Fibroblast of the aortic adventitia (primary cell): ENCODE measurements around the gene NKD1. TPM values are rescaled to one million over a fixed set of nuclear protein-coding genes. Genes with fewer than 3 reads are reported as not detected.

Experiments
- DNase-seq: peaks from one replicate; pipeline ENCODE4 v3.0.0-alpha.2; 2010; ENCODE audit warnings: low read depth
- H3K4me3 ChIP-seq: 2 replicates; pipeline ENCODE4 v1.5.1; 2011; ENCODE audit warnings: low read depth, mild to moderate bottlenecking, control low read depth, low read length, moderate library complexity
- total RNA-seq: library from RNA; depleted of rRNA; stranded (reverse); fragments of >200 nt; gene quantifications from 2 replicates; pipeline ENCODE4 v1.2.3, GENCODE V29; 2012; ENCODE audit warnings: low replicate concordance
- TF ChIP-seq, protein P1 (sequence below): IDR thresholded peaks from 2 replicates; pipeline ENCODE4 v1.5.1; 2011; ENCODE audit warnings: mild to moderate bottlenecking, low read length, control low read depth, inconsistent platforms; ENCODE audit not compliant: insufficient read depth

Gene NKD1
- total RNA-seq, 1 donor: 0.09 TPM

DNA sequence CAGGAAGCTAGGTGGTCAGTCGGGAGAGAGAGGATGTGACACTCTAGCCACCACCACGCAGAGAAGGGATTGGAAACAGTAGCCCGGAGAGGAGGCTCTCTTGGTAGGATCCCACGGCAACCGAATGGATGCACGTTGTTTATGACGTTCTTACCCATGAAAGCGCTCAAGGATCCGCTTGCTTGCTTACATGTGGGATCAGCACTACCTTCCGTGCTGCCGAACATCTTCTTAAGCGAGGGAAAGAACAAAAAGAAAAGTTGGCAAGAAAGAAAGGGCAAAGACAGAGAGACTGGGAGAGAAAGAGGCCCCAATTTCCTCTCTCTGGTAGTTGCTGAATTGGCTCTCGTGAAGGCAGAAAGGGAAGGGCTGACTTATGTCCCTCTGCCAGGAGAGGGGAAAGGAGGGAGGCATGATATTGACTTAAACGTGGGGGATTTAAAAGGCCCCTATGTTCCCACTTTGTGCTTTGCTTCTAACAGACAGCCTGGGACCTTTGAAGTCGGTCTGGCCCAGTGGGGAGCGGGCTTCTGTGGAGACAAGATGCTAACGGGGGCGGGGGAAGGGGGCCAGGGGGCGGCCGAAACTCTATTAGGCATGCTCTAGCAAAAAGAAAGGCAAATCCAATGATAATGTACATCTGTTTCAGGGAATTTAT lies 97.5 kb downstream of the NKD1 start:
- no peak for DNase-seq
- no peak overlapping the region for H3K4me3 ChIP-seq
- TF ChIP-seq, protein P1, sequence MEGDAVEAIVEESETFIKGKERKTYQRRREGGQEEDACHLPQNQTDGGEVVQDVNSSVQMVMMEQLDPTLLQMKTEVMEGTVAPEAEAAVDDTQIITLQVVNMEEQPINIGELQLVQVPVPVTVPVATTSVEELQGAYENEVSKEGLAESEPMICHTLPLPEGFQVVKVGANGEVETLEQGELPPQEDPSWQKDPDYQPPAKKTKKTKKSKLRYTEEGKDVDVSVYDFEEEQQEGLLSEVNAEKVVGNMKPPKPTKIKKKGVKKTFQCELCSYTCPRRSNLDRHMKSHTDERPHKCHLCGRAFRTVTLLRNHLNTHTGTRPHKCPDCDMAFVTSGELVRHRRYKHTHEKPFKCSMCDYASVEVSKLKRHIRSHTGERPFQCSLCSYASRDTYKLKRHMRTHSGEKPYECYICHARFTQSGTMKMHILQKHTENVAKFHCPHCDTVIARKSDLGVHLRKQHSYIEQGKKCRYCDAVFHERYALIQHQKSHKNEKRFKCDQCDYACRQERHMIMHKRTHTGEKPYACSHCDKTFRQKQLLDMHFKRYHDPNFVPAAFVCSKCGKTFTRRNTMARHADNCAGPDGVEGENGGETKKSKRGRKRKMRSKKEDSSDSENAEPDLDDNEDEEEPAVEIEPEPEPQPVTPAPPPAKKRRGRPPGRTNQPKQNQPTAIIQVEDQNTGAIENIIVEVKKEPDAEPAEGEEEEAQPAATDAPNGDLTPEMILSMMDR: no peak

DNA sequence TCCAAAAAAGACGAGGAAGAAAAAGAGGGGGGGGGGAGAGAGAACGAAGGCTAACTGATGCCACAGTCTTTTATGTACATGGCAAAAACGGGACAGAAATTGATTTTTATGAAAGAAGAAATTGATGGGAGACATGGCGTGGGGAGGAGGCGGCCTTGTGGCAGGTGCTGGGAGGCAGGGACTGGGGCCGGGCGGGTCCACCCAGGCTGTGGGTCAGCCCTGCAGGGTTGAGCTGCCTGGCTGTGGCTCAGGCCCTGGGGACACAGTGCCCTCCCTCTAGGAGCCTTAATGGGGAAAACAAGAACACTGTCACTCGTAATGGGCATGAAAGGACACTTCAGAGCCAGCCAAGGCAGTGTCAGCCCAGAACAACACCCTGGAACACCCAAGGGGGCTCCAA lies 98.1 kb downstream of the NKD1 start:
- TF ChIP-seq, protein P1: no peak
- DNase-seq: no peak
- no peak overlapping the region for H3K4me3 ChIP-seq

DNA sequence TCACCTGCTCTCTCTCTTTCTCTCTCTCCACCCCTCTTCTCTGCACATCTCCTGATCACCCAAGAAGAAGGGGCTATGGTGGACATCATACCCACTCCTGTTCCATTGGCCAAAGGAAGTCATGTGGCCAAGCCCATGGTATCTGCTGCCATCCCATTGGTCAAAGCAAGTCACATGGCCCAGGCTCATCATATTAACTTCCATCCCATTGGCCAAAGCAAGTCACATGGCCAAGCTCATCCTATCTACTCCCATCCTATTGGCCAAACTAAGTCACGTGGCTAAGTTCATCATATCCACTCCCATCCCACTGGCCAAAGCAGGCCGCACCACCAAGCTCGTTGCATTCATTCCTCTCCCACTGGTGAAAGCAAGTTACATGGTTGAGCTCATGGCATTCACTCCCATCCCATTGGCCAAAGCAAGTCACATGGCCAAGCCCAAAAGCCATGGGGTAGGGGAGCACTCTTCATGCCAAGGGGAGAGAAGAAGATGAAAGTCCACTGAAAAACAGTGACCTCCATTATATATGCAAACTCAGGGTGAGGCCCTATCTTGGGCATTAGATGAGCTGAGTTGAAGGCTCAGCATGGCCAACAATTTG lies 103.7 kb downstream of the NKD1 start:
- TF ChIP-seq, protein P1: no peak
- H3K4me3 ChIP-seq: no peak overlapping the region
- DNase-seq: no peak

DNA sequence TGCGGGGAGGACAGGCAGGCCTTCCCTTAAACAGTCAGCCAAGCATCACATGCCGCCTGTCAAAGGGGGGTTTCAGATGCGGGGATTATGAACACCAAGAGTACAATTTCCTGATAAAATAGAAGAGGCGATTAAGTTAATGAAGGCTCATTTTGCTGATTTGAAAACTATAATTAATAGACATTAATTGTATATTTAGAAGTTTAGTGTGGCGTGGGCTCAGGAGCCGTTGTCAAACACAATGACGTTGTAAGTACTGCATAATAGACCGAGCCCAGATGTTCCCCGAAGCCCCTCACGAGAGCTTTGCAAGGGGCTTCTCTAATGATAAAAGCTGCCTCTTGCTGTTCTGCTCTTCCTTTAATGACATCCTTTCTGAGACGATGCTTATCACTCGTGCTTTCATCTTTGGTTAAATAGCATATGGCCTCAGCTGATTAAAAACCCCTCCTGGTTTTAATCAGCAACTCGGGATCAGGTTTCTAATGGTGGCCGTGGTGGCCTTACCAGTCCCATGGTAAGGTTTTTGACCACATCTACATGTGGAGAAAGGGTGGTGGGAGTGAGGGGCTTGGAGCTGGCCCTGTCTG lies 104.7 kb downstream of the NKD1 start:
- TF ChIP-seq, protein P1: no peak
- no peak overlapping the region for H3K4me3 ChIP-seq
- DNase-seq: no peak

DNA sequence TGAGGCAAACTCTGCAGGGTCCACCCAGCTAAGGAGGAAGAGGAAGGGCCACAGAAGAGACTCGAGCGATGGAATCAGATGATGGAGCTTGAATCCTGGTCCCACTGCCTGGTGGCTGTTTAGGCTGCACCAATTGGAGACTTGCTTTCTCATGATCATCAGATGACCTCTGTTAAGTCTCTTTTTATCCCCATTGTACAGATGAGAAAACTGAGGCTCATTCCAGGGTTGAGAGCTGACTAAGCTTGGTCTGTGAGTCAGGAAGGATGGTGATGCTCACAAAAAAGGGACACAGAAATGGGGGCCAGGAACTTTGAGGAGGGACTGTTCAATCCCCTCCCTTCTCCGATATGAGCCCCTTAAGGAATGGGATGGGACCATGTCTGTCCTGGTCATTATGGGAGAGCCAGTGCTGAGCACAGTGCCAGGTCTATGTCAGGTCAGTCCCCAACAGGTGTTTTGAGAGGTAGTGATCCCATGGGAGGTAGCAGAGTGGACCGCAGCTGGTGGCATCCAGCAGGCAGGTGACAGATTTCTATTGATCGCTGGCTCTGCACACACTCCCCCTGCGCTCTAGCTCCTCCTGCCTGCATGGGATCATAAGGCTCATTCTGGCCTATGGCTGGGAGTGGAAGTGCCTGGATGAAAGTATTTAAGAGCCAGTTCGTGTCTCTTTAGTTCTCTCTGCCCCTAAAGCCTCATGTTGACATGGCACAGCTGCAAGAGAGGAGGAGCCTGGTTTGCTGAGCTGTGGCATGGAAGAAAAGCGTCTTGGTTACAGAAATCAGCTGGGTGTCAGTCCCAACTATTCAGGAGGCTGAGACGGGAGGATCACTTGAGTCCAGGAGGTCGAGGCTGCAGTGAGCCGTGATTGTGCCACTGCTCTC lies 105.7 kb downstream of the NKD1 start:
- DNase-seq: no peak
- TF ChIP-seq, protein P1: no peak
- no peak overlapping the region for H3K4me3 ChIP-seq

DNA sequence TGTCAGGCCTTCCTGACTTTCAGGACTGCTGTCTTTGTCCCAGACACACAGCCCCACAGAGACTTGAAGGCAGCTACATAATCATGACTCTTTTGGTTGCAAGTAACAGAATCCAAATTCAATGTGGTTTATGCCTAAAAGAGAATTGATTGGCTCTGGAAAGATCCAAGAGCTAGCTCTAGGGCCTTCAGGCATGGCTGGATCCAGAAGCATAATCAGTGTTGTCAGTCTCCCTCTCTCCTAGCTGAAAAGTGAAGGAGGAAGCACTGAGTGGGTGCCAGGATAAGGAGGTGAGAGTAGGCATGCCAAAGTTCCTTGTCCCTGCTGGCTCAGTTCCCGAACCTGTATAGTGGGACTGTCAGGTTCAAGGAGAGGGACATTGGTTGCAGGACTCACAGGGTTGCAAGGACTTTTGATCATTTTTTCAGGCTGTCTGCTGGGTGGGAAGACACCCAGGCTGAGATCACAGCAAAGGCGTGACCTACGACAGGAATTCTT lies 107.4 kb downstream of the NKD1 start:
- no peak overlapping the region for H3K4me3 ChIP-seq
- no peak for DNase-seq
- TF ChIP-seq, protein P1: no peak
